ENCODE data around the gene TMEM150B.

GRCh38 chr19:55346725-55347441, 21.7 kb upstream of the TMEM150B start:
- TF ChIP-seq GABPB1 (CRISPR knock-in tag; IDR thresholded peaks at IDR 0.05) (no peak), POLR2A (conservative IDR thresholded peaks at IDR 0.05) (no peak), SP1 (CRISPR knock-in tag; IDR thresholded peaks at IDR 0.05) (no peak), ZNF778 (CRISPR knock-in tag; IDR thresholded peaks at IDR 0.05) (no peak), POLR2AphosphoS2 (IDR thresholded peaks at IDR 0.05; ENCODE audit: low read length) (no peak), FUS (optimal IDR thresholded peaks at IDR 0.05; ENCODE audit: low read depth, low read length) (no peak), POU5F1 (IDR thresholded peaks at IDR 0.05; ENCODE audit: borderline replicate concordance, low read depth, low read length, partially characterized antibody) (no peak), TAF1 (IDR thresholded peaks at IDR 0.05; ENCODE audit: control insufficient read depth, extremely low read depth, insufficient read depth, low read length, severe bottlenecking) (no peak), JUNB (CRISPR knock-in tag; conservative IDR thresholded peaks at IDR 0.05) (no peak)
- TF ChIP-seq, protein P1, sequence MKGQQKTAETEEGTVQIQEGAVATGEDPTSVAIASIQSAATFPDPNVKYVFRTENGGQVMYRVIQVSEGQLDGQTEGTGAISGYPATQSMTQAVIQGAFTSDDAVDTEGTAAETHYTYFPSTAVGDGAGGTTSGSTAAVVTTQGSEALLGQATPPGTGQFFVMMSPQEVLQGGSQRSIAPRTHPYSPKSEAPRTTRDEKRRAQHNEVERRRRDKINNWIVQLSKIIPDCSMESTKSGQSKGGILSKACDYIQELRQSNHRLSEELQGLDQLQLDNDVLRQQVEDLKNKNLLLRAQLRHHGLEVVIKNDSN (CRISPR knock-in tag; IDR thresholded peaks at IDR 0.05), result no peak
- TF ChIP-seq, protein P2, sequence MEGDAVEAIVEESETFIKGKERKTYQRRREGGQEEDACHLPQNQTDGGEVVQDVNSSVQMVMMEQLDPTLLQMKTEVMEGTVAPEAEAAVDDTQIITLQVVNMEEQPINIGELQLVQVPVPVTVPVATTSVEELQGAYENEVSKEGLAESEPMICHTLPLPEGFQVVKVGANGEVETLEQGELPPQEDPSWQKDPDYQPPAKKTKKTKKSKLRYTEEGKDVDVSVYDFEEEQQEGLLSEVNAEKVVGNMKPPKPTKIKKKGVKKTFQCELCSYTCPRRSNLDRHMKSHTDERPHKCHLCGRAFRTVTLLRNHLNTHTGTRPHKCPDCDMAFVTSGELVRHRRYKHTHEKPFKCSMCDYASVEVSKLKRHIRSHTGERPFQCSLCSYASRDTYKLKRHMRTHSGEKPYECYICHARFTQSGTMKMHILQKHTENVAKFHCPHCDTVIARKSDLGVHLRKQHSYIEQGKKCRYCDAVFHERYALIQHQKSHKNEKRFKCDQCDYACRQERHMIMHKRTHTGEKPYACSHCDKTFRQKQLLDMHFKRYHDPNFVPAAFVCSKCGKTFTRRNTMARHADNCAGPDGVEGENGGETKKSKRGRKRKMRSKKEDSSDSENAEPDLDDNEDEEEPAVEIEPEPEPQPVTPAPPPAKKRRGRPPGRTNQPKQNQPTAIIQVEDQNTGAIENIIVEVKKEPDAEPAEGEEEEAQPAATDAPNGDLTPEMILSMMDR (IDR thresholded peaks at IDR 0.05 in 2 of 3, conservative IDR thresholded peaks at IDR 0.05 in 1 of 3; ENCODE audit: insufficient read depth in 2 of 3, low read depth in 1 of 3, low read length in 3 of 3), result no peak

Measured in K562 (cell line).